ENCODE data around the gene GCSAM. TPM values are rescaled to one million over a fixed set of nuclear protein-coding genes. Genes with fewer than 3 reads are reported as not detected.

Gene GCSAM
- total and polyA plus RNA-seq, 2 experiments from 2014 or later = 0.66 TPM; not detected in 1

- no peak overlapping the region for H3K27ac ChIP-seq
- no peak overlapping the region for H2AFZ ChIP-seq
- no peaks in the 10 kb centered on the region for H3K4me1 ChIP-seq (ENCODE audit: insufficient read depth)
- H3K9me3 ChIP-seq (ENCODE audit: low read depth) = no peaks in the 10 kb centered on the region
- TF ChIP-seq EZH2 (IDR thresholded peaks at IDR 0.05; ENCODE audit: borderline replicate concordance) (no peak), EZH2phosphoT487 (IDR thresholded peaks at IDR 0.05; ENCODE audit: low read depth, severe bottlenecking, unreplicated experiment) (no peak)
- TF ChIP-seq, protein P1, sequence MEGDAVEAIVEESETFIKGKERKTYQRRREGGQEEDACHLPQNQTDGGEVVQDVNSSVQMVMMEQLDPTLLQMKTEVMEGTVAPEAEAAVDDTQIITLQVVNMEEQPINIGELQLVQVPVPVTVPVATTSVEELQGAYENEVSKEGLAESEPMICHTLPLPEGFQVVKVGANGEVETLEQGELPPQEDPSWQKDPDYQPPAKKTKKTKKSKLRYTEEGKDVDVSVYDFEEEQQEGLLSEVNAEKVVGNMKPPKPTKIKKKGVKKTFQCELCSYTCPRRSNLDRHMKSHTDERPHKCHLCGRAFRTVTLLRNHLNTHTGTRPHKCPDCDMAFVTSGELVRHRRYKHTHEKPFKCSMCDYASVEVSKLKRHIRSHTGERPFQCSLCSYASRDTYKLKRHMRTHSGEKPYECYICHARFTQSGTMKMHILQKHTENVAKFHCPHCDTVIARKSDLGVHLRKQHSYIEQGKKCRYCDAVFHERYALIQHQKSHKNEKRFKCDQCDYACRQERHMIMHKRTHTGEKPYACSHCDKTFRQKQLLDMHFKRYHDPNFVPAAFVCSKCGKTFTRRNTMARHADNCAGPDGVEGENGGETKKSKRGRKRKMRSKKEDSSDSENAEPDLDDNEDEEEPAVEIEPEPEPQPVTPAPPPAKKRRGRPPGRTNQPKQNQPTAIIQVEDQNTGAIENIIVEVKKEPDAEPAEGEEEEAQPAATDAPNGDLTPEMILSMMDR (IDR thresholded peaks at IDR 0.05; ENCODE audit: poor library complexity) = no peak
- 92% methylated on average over 2 of the region's 2 CpGs for WGBS (ENCODE audit: low lambda C conversion rate, missing lambda C conversion rate)
- H3K27me3 ChIP-seq = no peaks in the 10 kb centered on the region
- H4K20me1 ChIP-seq (ENCODE audit: insufficient read depth, poor library complexity, severe bottlenecking) = no peaks in the 10 kb centered on the region
- H3K4me2 ChIP-seq = no peak overlapping the region
- H3K79me2 ChIP-seq = no peaks in the 10 kb centered on the region
- no peaks in the 10 kb centered on the region for H3K36me3 ChIP-seq (replicated peaks; ENCODE audit: insufficient read depth, low read depth)
- no peak for DNase-seq (ENCODE audit: low spot score)
- H3K9me2 ChIP-seq (replicated peaks; ENCODE audit: insufficient read depth) = no peaks in the 10 kb centered on the region
- no peak overlapping the region for H3K4me3 ChIP-seq
These were observed 11.2 kb downstream of the GCSAM start for GRCh38 chr3:112121577-112122547.

- no peaks in the 10 kb centered on the region for H3K9me2 ChIP-seq (replicated peaks; ENCODE audit: insufficient read depth)
These were observed 12.8 kb downstream of the GCSAM start for GRCh38 chr3:112119962-112120836.

GRCh38 chr3:112117841-112118571 lies 15.0 kb downstream of the GCSAM start:
- Histone ChIP-seq H3K27me3 (no peaks in the 10 kb centered on the region), H3K4me2 (no peak overlapping the region), H3K79me2 (no peaks in the 10 kb centered on the region), H3K27ac (no peak overlapping the region), H3K9me3 (ENCODE audit: low read depth) (no peaks in the 10 kb centered on the region), H3K36me3 (replicated peaks; ENCODE audit: insufficient read depth, low read depth) (no peaks in the 10 kb centered on the region), H4K20me1 (ENCODE audit: insufficient read depth, poor library complexity, severe bottlenecking) (no peaks in the 10 kb centered on the region), H2AFZ (no peak overlapping the region), H3K4me1 (ENCODE audit: insufficient read depth) (no peaks in the 10 kb centered on the region), H3K4me3 (no peak overlapping the region), H3K9me2 (replicated peaks; ENCODE audit: insufficient read depth) (no peaks in the 10 kb centered on the region)
- no peak for TF ChIP-seq EZH2phosphoT487 (IDR thresholded peaks at IDR 0.05; ENCODE audit: low read depth, severe bottlenecking, unreplicated experiment)
- 95% methylated on average over 4 of the region's 4 CpGs for WGBS (ENCODE audit: low lambda C conversion rate, missing lambda C conversion rate)
- DNase-seq (ENCODE audit: low spot score) = no peak

More at GRCh38 chr3:112119962-112120836, 12.8 kb downstream of the GCSAM start:
- 86% methylated on average over 9 of the region's 9 CpGs for WGBS (ENCODE audit: low lambda C conversion rate, missing lambda C conversion rate)
- no peak for DNase-seq (ENCODE audit: low spot score)
- H3K4me2 ChIP-seq = no peak overlapping the region
- H3K4me3 ChIP-seq = no peak overlapping the region
- no peaks in the 10 kb centered on the region for H3K9me3 ChIP-seq (ENCODE audit: low read depth)
- H3K27ac ChIP-seq = no peak overlapping the region
- no peaks in the 10 kb centered on the region for H4K20me1 ChIP-seq (ENCODE audit: insufficient read depth, poor library complexity, severe bottlenecking)
- no peaks in the 10 kb centered on the region for H3K79me2 ChIP-seq
- no peaks in the 10 kb centered on the region for H3K4me1 ChIP-seq (ENCODE audit: insufficient read depth)
- TF ChIP-seq EZH2phosphoT487 (IDR thresholded peaks at IDR 0.05; ENCODE audit: low read depth, severe bottlenecking, unreplicated experiment) (no peak), EZH2 (IDR thresholded peaks at IDR 0.05; ENCODE audit: borderline replicate concordance) (no peak)
- TF ChIP-seq, protein P1 (IDR thresholded peaks at IDR 0.05; ENCODE audit: poor library complexity) = no peak
- no peaks in the 10 kb centered on the region for H3K36me3 ChIP-seq (replicated peaks; ENCODE audit: insufficient read depth, low read depth)
- no peak overlapping the region for H2AFZ ChIP-seq
- H3K27me3 ChIP-seq = no peaks in the 10 kb centered on the region

Measured in hepatocyte (in vitro differentiated cells).